Germinal center (tissue), 1 donor: ENCODE data around the gene TBX6.
A peak's percentile ranks its signal among the peaks of the same experiment; 100 is the strongest.

Experiments used
- DNase-seq: peaks from one replicate; pipeline ENCODE4 v3.0.0; 2012; ENCODE audit warnings: mixed read lengths, low spot score

Gene TBX6

GRCh38 chr16:30113711-30114333 lies 22.1 kb upstream of the TBX6 start:
- no peak for DNase-seq

GRCh38 chr16:30113031-30113710 lies 21.4 kb upstream of the TBX6 start, which contains the start of gene GDPD3:
Gene GDPD3 (minus strand): TSS chr16:30113537. CDS start chr16:30113478, 59 bp downstream.
- no peak for DNase-seq

GRCh38 chr16:30112197-30113030 lies 20.7 kb upstream of the TBX6 start:
- peak; percentile 64 for DNase-seq

DNA sequence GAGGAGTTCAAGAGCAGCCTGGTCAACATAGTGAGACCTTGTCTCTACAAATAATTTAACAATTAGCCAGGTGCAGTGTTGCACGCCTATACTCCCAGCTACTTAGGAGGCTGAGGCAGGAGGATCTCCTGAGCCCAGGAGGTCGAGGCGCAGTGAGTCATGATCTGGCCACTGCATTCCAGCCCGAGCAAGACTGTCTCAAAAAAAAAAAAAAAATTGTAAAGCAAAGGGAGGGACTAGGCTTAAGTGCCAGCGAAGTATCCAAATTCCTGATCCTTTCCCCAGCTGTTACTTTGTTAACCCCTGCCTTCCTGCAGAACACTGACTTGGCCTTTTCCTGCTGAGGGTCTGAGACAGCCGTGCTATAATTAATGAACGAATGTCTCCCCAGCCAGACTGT lies 18.9 kb upstream of the TBX6 start:
- DNase-seq: no peak

GRCh38 chr16:30108059-30108850 lies 16.5 kb upstream of the TBX6 start:
- no peak for DNase-seq

GRCh38 chr16:30104492-30104891 lies 12.8 kb upstream of the TBX6 start:
- DNase-seq: no peak

GRCh38 chr16:30104090-30104489 lies 12.4 kb upstream of the TBX6 start:
- DNase-seq: no peak

GRCh38 chr16:30096862-30097563 lies 5.3 kb upstream of the TBX6 start:
- no peak for DNase-seq

DNA sequence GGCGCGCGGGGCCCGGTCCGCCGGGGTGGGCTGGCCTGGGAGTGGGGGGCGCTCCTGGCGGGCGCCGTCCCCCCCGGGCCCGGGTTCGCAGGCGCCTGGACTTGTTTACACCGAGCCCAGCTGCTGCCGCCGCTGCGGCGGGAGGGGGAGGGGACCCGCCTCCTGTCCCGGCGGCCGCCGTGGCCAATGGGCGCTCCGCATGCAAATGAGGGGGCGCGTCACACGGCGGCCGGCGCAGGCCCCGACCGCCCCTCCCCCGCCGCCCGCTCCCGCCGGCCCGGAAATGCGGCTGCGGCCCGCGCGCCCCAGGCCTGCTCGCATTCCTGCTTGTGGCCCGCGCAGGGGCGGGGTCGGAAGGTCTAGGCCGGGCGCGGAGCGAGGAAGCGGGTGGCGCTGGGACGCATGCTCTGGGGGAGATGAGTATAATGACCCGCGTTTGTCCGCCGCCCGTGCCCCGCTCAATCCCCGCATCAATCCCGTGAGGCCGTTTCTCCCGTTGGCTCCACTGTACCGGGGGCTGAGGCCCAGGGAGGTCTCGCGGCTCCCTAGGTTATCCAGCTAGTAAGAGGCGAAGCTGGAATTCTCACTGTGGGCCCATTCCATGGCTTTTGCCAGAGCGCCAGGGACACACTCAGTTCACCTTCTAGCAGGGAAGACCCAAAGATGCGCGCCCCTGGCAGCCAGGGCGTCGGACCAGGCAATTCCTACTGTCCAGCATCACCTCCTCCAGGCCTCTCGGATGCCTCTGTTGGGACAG lies 4.6 kb upstream of the TBX6 start, which contains the start of gene YPEL3:
Gene YPEL3 (minus strand): TSS at position 109 of the 757 bp plus-strand sequence. CDS start 731 bp downstream, outside the sequence.
- peak; percentile 98 for DNase-seq

DNA sequence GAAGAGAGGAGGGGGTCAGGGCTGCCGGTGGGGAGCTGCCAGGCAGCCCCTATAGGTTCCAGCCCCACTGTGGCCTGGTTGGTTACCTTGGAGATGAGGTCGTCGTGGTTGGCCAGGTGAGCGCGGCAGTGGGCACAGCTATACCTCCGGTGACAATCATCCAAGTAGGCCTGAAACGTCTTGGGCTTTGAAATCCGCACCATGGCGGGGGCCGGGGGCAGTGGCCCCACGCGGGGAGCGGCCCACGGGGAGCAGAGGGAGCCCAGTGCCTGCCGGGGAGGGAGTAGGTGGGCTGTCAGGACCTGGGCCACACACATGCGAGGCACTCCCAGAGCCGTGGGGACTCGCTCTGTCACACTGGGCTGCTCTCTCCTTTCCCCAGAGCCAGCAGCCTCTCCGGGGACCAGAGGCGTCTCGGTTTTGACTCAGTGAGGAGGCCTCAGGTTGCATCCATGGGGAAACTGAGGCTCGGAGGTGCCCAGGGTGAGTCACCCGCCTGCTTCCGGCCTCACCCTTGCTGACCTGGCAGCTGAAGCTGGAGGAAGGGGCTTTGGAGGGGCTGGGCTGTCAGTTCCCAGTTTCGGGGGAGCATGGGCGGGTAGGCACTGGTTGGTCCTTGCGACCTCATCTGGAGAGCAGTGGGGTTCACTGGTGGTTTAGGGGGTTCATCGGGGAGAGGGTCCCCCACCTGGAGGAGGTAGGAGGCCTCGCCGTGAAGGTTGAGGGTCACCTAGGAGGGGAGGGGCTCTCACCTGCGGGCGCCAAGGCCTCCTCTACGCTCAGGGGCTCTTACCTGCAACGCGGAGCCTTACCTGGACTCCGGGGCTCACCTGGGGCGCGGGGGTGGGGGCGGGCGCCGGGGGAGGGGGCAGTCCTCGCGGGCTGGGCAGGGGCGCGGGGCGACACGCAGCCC lies 3.7 kb upstream of the TBX6 start:
- peak; percentile 31 for DNase-seq

GRCh38 chr16:30094541-30095165 lies 2.9 kb upstream of the TBX6 start:
- no peak for DNase-seq

GRCh38 chr16:30092373-30093010 lies 768 bp upstream of the TBX6 start:
- peak; percentile 91 for DNase-seq

DNA sequence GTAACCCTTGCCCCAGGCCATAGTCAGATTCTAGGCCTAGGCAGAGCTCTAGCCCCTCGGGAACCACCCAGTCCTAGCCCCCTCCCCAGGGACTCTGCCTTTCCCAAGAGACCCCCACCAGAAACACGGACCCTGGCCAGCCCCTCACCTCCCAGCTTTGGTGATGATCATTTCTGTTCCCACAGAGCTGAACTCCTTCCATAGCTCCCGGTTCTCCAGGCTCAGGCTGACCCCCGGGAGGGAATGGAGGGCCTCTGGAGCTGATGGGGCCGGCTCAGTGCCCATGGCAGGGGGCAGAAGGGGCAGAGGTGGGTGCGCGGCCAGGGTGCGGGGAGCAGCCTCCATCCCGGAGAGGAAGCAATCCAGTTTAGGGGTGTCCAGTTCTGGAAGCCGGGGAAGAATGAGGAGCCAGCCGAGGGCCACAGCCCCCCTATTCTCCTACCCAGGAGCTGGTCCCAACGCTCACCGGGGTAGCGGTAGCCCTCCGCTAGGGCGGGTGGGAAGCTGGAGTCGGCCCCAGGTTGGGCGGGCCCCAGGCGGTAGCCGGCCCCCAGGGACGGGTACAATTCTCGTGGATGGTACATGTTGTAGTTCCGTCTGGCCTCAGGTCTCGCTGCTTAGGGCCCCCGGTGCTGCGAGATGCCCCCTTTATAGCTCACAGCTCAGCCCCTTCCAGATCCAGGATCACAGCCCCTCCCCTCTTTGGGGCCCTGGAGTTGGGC lies 953 bp downstream of the TBX6 start:
- no peak for DNase-seq

- no peak for DNase-seq
Measured at GRCh38 chr16:30088832-30089624, 2.7 kb downstream of the TBX6 start.

DNA sequence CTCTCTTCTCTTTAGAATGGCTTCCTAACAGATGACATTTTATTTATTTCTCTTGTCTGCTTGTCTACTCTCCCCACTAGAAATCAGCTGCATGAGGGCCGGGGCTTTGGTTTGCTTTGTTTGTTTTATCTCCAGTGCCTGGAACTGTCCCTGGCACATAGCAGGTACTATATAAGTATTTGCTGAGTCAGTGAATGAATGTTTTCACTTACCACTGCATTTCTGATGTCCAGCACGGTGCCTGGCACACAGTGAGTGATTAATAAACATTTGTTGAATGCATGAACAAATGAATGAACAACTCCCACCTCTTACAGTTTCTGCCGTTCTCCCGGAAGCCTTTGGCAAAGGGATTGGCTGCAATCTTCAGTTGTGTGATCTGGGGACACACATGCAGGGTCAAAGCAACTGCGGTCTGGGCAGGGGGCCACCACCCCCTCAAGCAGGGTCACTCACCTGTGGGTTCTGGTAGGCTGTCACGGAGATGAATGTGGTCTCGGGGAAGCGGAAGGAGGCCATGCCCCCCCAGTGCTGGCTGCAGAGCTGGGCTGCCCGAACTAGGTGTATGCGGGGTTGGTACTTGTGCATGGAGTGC lies 3.4 kb downstream of the TBX6 start:
- no peak for DNase-seq

DNA sequence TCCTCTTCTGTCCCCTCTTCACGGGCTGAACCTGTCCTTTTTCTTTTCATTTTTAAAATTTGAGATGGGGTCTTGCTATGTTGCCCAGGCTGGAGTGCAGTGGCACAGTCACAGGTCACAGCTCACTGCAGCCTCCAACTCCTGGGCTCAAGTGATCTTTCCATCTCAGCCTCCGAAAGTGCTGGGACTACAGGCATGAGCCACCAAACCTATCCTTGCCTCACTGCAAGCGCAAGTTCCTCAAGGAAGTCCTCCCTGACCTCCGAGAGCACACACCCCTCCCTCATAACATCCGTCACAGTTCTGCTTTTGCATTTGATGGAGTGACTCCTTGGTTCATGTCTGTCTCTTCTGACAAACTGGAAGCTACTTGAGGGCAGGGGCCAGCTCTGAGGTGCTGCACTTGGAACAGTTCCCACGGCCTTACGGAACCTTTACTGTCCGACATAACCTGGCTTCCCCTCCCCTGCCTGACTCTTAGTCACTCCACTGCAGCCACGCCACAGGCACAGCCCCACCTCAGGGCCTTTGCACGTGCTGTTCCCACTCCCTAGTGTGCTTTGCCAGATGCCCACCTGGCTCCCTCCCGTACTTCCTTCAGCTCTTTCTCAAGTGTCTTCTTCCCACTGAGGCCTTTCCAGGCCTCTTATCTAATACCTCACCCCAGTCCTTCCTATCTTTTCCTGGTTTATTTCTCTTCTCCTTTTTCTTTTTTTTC lies 4.4 kb downstream of the TBX6 start:
- DNase-seq: no peak
